GM21737 (cell line): Measurements from ENCODE around the gene SPRYD3.
"Not testable (repeated sequence)": the region's sequence is repeated elsewhere in the genome, so short reads cannot be mapped to it uniquely, and the experiment has no call there.

Source experiments
- ATAC-seq: cut with Tn5 transposase; IDR thresholded peaks from one replicate; pipeline ENCODE4 v1.9.1; 2021; ENCODE audit warnings: mild to moderate bottlenecking, moderate library complexity; ENCODE audit not compliant: unreplicated experiment

Gene SPRYD3

DNA sequence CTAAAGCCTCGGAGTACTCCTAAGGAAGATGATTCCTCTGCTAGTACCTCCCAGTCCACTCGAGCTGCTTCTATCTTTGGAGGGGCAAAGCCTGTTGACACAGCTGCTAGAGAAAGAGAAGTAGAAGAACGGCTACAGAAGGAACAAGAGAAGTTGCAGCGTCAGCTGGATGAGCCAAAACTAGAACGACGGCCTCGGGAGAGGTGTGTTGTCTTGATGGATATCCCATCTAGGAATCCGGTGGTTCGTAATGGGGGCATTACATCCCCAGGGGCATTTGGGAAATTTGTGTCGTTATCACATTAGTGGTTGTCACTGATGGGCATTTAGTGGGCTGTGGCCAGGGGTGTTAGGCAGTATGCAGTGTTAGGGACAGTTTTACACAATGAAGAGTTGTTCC lies 45.4 kb downstream of the SPRYD3 start:
- ATAC-seq: not testable (repeated sequence)

DNA sequence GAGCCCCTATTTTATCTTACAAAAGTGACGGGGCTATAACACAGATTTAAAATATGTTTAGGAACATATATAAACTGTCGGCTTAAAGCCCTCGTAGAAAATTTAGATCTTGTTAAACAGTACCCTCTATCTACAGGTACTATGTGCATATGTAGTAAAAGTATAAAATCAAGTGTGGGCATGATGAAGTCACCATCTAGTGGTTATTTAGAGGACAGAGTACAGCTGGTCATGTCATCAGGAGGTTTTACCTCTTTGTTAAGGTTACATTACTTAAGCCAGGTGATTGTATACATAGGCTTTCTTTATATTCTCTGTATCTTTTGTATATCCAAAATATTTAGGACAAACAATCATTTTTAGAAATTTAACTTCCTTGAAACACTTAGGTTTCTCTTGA lies 47.6 kb downstream of the SPRYD3 start:
- ATAC-seq: no peak

DNA sequence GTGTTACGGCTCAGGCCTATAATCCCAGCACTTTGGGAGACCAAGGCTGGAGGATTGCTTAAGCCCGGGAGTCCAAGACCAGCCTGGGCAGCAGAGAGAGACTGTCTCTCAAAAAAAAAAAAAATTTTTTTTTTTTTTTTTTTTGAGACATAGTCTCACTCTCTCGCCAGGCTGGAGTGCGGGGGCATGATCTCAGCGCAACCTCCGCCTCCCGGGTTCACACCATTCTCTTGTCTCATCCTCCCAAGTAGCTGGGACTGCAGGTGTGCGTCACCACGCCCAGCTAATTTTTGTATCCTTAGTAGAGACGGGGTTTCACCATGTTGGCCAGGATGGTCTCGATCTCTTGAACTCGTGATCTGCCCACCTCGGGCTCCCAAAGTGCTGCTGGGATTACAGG lies 52.2 kb downstream of the SPRYD3 start:
- ATAC-seq: not testable (repeated sequence)

DNA sequence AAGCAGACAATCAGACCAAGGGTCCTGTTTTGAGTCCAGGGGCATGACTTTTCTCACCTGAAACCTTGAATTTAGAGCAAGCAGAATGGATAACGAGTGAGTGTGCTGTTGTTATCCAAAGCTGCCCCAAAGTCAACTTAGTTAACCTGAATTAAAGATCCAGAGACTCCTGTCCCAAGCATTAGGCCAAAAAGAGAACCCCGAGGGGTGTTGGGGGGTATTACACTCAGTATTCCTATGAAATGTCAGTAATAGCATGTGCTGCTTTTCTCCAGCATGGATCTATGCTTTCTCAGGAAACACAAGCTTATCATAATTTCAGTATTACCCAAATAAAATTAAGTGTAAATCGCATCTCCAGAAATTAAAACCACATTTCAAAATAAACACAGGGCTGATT lies 53.9 kb downstream of the SPRYD3 start:
- ATAC-seq: no peak

DNA sequence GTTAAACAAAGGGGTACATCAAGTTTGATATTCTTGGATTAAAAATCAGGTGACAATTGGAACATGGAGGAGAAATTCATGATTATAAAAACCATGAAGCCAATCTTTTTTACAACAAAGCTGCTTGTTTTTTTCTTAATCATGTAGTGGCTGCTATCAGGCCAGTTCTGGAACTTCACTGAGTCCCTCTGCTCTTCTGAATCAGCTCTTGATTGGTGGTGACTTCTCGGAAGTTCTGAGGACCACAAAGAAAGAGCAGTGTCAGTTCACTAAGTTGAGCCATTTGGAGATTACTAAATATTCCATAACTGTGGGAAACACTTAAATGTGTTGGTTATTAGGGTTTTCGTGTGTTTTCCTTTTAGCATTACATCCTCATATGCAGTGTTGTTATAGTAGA lies 64.5 kb downstream of the SPRYD3 start:
- ATAC-seq: no peak
